Mucosa of descending colon (tissue), 3 donors: ENCODE data around the gene QSOX2. TPM values are rescaled to one million over a fixed set of nuclear protein-coding genes. Genes with fewer than 3 reads are reported as not detected.

Source experiments
- ATAC-seq: fragments of 200-7000 bp; cut with Tn5 transposase; one replicate; pipeline ENCODE4 v1.9.1; 2020; ENCODE audit warnings: mild to moderate bottlenecking, moderate library complexity
- DNase-seq, 3 donors: peaks; one replicate each; pipeline ENCODE4 v3.0.0-alpha.2; 2020
- H3K36me3 ChIP-seq: fragments of 200-600 bp; one replicate; pipeline ENCODE4 v1.8.0; 2021; ENCODE audit warnings: low read depth, mild to moderate bottlenecking
- H3K4me1 ChIP-seq: fragments of 200-600 bp; one replicate; pipeline ENCODE4 v1.8.0; 2021; ENCODE audit warnings: low read depth, mild to moderate bottlenecking
- H3K4me3 ChIP-seq: fragments of 200-600 bp; one replicate; pipeline ENCODE4 v1.8.0; 2021; ENCODE audit warnings: mild to moderate bottlenecking
- H3K9me3 ChIP-seq: fragments of 200-600 bp; one replicate; pipeline ENCODE4 v1.8.0; 2021; ENCODE audit warnings: mild to moderate bottlenecking
- intact Hi-C, 2 donors: fragments of 100-400 bp; cut with DNase I in 1 of 2; cut with micrococcal nuclease in 1 of 2; formaldehyde crosslinking; loops; one replicate each; pipeline versions ENCODE4 v1.11.0 to v1.11.1; 2022; cut with DNase I, micrococcal nuclease
- total RNA-seq, 3 donors: library from RNA; stranded (reverse); fragmentation: NEBNext Ultra II Directional in 2 of 3; extraction: Animal tissue kit (Norgen Biotek cat#: 25700) in 2 of 3; gene quantifications; one replicate each; pipeline versions ENCODE4 v1.2.1 to v1.2.4, GENCODE V29; 2021 to 2023
- TF ChIP-seq, protein P1 (sequence below): fragments of 200-600 bp; IDR thresholded peaks from one replicate; pipeline ENCODE4 v1.8.0; 2022; ENCODE audit warnings: antibody characterized with exemption, mild to moderate bottlenecking
- donor health status: DM: no; HTN: no; CAD: no; lungs with moderate emphysema.
- donor health status: DM: no; HTN: no; CAD: no.
- donor health status: DM: no; HTN: yes; CAD: no.

Gene QSOX2
- total RNA-seq, 3 donors from 2014 or later = 6.1 to 8.1 (median 7.1) TPM

DNA sequence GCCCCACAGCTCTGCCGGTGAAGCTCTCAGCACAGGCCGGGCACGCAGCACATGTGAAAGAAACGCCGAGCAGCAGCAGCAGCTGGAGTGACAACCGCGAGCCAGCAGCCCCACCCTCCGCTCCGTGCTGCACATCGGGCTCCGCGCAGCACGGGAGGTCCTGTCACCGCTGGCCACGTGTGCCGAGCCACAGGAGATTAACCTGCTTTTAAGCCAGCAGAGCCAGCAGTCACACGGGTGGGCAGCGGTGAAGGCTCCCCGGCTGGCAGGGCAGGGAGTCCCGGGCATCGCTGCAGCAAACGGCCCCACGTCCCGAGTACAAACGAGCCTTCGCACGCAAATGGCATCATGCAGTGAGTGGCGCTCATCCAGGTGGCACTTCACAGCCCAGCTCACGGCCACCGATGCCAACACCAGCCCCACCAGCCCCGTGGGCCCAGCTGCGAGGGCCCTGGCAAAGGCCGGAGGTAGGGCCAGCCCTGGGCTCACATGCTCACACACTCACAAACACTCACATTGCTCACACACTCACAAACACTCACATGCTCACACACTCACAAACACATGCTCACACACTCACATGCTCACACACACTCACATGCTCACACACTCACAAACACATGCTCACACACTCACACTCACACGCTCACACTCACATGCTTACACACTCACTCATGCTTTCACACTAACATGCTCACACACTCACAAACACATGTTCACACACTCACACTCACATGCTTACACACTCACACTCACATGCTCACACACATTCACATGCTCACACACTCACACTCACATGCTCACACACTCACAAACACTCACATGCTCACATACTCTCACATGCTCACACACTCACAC lies 47.2 kb upstream of the QSOX2 start:
- H3K9me3 ChIP-seq = no peaks in the 10 kb centered on the region
- intact Hi-C loops = no loop called here
- H3K4me1 ChIP-seq = peaks cover 9% of the 10 kb centered on the region
- DNase-seq = peak in 1 of 3 donors; percentile 46
- TF ChIP-seq, protein P1, sequence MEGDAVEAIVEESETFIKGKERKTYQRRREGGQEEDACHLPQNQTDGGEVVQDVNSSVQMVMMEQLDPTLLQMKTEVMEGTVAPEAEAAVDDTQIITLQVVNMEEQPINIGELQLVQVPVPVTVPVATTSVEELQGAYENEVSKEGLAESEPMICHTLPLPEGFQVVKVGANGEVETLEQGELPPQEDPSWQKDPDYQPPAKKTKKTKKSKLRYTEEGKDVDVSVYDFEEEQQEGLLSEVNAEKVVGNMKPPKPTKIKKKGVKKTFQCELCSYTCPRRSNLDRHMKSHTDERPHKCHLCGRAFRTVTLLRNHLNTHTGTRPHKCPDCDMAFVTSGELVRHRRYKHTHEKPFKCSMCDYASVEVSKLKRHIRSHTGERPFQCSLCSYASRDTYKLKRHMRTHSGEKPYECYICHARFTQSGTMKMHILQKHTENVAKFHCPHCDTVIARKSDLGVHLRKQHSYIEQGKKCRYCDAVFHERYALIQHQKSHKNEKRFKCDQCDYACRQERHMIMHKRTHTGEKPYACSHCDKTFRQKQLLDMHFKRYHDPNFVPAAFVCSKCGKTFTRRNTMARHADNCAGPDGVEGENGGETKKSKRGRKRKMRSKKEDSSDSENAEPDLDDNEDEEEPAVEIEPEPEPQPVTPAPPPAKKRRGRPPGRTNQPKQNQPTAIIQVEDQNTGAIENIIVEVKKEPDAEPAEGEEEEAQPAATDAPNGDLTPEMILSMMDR = no peak
- ATAC-seq = no peak
- no peaks in the 10 kb centered on the region for H3K36me3 ChIP-seq
- no peak overlapping the region for H3K4me3 ChIP-seq

GRCh38 chr9:136292026-136292538 lies 46.5 kb upstream of the QSOX2 start:
- no peak for ATAC-seq
- intact Hi-C loops = no loop called here

GRCh38 chr9:136291306-136292025 lies 45.9 kb upstream of the QSOX2 start:
- Histone ChIP-seq H3K4me1 (peaks cover 3% of the 10 kb centered on the region), H3K36me3 (no peaks in the 10 kb centered on the region), H3K9me3 (no peaks in the 10 kb centered on the region), H3K4me3 (no peak overlapping the region)
- DNase-seq (peak in 1 of 3 donors; percentile 37), ATAC-seq (no peak)
- TF ChIP-seq, protein P1 = no peak
- intact Hi-C loops = no loop called here

More at GRCh38 chr9:136292026-136292538, 46.5 kb upstream of the QSOX2 start:
- TF ChIP-seq, protein P1 = no peak
- Histone ChIP-seq H3K9me3 (no peaks in the 10 kb centered on the region), H3K36me3 (no peaks in the 10 kb centered on the region), H3K4me1 (peaks cover 9% of the 10 kb centered on the region), H3K4me3 (no peak overlapping the region)
- DNase-seq = peak in 1 of 3 donors; percentile 30

GRCh38 chr9:136290508-136291000 lies 44.9 kb upstream of the QSOX2 start:
- H3K9me3 ChIP-seq = no peaks in the 10 kb centered on the region
- H3K36me3 ChIP-seq = no peaks in the 10 kb centered on the region
- H3K4me3 ChIP-seq = no peak overlapping the region
- ATAC-seq = no peak
- H3K4me1 ChIP-seq = no peaks in the 10 kb centered on the region
- intact Hi-C loops = no loop called here
- peak in 1 of 3 donors; percentile 40 for DNase-seq
- TF ChIP-seq, protein P1 = no peak

DNA sequence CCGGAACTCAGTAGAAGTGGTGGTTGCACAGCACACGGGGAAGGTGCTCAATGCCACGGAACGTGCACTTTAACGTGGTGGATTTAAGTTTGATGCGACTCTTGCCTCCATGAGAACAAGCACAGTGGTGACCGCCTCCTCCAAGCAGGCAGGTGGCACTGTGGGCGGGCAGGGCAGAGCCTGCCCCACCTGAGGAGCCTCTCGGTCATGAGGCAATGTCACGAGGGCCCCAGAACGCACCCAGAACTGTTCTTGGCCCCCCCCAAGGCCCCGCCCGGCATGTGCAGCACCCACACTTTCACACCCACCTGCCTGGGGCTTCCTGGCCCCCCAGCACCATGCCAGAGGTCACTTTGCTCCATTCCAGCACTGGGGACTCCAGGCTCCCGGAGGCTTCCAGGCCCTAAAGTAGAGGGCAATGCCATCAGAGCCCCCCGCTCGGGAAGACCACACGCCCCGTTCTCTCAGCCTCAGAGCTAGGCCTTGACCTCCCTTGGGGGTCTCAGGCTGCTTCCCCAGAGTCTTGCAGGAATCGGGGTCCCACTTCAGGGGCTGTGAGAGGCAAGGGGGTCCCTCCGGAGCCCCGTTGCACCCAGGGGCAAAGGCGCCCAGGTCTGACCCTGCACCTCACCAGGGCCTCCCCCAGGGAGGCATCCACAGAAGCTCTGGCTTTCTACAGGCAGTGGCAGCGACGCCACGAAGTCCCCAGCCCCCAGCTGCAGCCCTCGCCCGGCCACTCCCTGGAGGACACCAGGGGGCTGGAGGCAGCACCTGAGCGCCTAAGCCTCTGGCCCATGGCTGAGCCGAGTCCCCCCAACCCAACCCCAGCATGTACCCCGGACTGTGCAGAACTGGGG lies 44.3 kb upstream of the QSOX2 start:
- H3K9me3 ChIP-seq = no peaks in the 10 kb centered on the region
- DNase-seq (peak in 1 of 3 donors; percentile 44), ATAC-seq (peak; percentile 26)
- TF ChIP-seq, protein P1 = no peak
- H3K4me1 ChIP-seq = no peaks in the 10 kb centered on the region
- intact Hi-C loops = no loop called here
- H3K36me3 ChIP-seq = no peaks in the 10 kb centered on the region
- H3K4me3 ChIP-seq = no peak overlapping the region
